ENCODE results near the gene PARVA. TPM values are rescaled to one million over a fixed set of nuclear protein-coding genes. Genes with fewer than 3 reads are reported as not detected.

Gene PARVA
- total and polyA plus RNA-seq, 4 donors, result 3.1 to 11.7 (median 11.2) TPM

- H3K27ac ChIP-seq (ENCODE audit: low read depth in 1 of 2, low read length in 2 of 2), result no peak overlapping the region
- TF ChIP-seq JUND (IDR thresholded peaks at IDR 0.05), result no peak
- TF ChIP-seq FOXA1 (IDR thresholded peaks at IDR 0.05), result no peak
- TF ChIP-seq FOXA2 (IDR thresholded peaks at IDR 0.05), result no peak
- TF ChIP-seq HNF4G (IDR thresholded peaks at IDR 0.05), result no peak
- no peak for TF ChIP-seq GABPA (IDR thresholded peaks at IDR 0.05 in 1 of 2, conservative IDR thresholded peaks at IDR 0.05 in 1 of 2)
- no peak for TF ChIP-seq YY1 (IDR thresholded peaks at IDR 0.05)
- TF ChIP-seq ATF3 (IDR thresholded peaks at IDR 0.05), result no peak
- TF ChIP-seq RXRA (IDR thresholded peaks at IDR 0.05), result no peak
- no peak for TF ChIP-seq ZBTB33 (IDR thresholded peaks at IDR 0.05)
- no peak for TF ChIP-seq EGR1 (IDR thresholded peaks at IDR 0.05; ENCODE audit: low read depth in 2 of 2)
- TF ChIP-seq SP1 (IDR thresholded peaks at IDR 0.05), result no peak
- DNase-seq (ENCODE audit: low spot score), result no peak
- no peak overlapping the region for H3K4me3 ChIP-seq (ENCODE audit: low read depth in 1 of 3, low read length in 3 of 3)
- H3K36me3 ChIP-seq (ENCODE audit: control insufficient read depth in 4 of 4, insufficient read depth in 3 of 4, low read depth in 1 of 4, low read length in 3 of 4), result no peaks in the 10 kb centered on the region
- peaks cover 0 to 13% (median 5%) of the 10 kb centered on the region in 4 donors for H3K4me1 ChIP-seq (ENCODE audit: control insufficient read depth in 4 of 4, insufficient read depth in 4 of 4, low read length in 3 of 4)
- H3K27me3 ChIP-seq (ENCODE audit: control insufficient read depth in 4 of 4, insufficient read depth in 4 of 4, low read length in 3 of 4), result no peaks in the 10 kb centered on the region
- H3K9ac ChIP-seq (ENCODE audit: low read depth in 1 of 2, low read length in 2 of 2), result no peak overlapping the region
- WGBS, result 82% methylated on average over 10 of the region's 10 CpGs
- no peaks in the 10 kb centered on the region for H3K9me3 ChIP-seq (ENCODE audit: control insufficient read depth in 4 of 4, low read length in 3 of 4)
Measured at GRCh38 chr11:12389676-12390657, 12.6 kb downstream of the PARVA start.

GRCh38 chr11:12390687-12391110, 13.3 kb downstream of the PARVA start:
- Histone ChIP-seq H3K27ac (ENCODE audit: low read depth in 1 of 2, low read length in 2 of 2) (no peak overlapping the region), H3K4me3 (ENCODE audit: low read depth in 1 of 3, low read length in 3 of 3) (no peak overlapping the region), H3K4me1 (ENCODE audit: control insufficient read depth in 4 of 4, insufficient read depth in 4 of 4, low read length in 3 of 4) (peaks cover 0 to 20% (median 10%) of the 10 kb centered on the region in 4 donors), H3K36me3 (ENCODE audit: control insufficient read depth in 4 of 4, insufficient read depth in 3 of 4, low read depth in 1 of 4, low read length in 3 of 4) (no peaks in the 10 kb centered on the region), H3K9ac (ENCODE audit: low read depth in 1 of 2, low read length in 2 of 2) (no peak overlapping the region), H3K27me3 (ENCODE audit: control insufficient read depth in 4 of 4, insufficient read depth in 4 of 4, low read length in 3 of 4) (no peaks in the 10 kb centered on the region), H3K9me3 (ENCODE audit: control insufficient read depth in 4 of 4, low read length in 3 of 4) (no peaks in the 10 kb centered on the region)
- TF ChIP-seq GABPA (IDR thresholded peaks at IDR 0.05 in 1 of 2, conservative IDR thresholded peaks at IDR 0.05 in 1 of 2) (no peak), TAF1 (conservative IDR thresholded peaks at IDR 0.05) (no peak), RAD21 (IDR thresholded peaks at IDR 0.05) (no peak), RXRA (IDR thresholded peaks at IDR 0.05) (no peak), YY1 (IDR thresholded peaks at IDR 0.05) (no peak), HNF4G (IDR thresholded peaks at IDR 0.05) (no peak), JUND (IDR thresholded peaks at IDR 0.05) (no peak), ZBTB33 (IDR thresholded peaks at IDR 0.05) (no peak), FOXA2 (IDR thresholded peaks at IDR 0.05) (no peak), MAX (IDR thresholded peaks at IDR 0.05) (no peak), HNF4A (conservative IDR thresholded peaks at IDR 0.05) (no peak)
- DNase-seq (ENCODE audit: low spot score), result no peak

All from liver (tissue), 9 donors.